ENCODE data around the gene GAK.
"Not testable (repeated sequence)": the region's sequence is repeated elsewhere in the genome, so short reads cannot be mapped to it uniquely, and the experiment has no call there.

Gene GAK

GRCh38 chr4:806979-807378 is 125.1 kb downstream of the GAK start:
- DNase-seq = not testable (repeated sequence)

GRCh38 chr4:804804-805203 is 127.3 kb downstream of the GAK start:
- no peak for DNase-seq

DNA sequence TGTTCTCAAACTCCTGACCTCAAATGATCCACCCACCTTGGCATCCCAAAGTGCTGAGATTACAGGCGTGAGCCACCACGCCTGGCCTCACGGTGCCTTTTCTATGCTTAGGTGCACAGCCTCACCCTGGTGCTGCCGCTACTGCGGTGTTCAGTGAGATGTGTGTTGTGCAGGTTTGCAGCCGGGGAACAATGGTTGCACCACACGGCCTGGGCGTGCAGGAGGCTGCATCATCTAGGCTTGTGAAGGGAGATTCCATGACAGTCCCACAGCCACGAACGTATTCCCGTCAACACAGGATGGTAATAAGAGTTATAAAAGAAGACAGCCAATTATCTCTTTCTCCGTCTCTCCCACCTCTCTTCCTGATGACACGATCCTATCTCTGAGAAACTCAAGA is 128.2 kb downstream of the GAK start:
- DNase-seq = no peak

- DNase-seq = no peak
Observed at GRCh38 chr4:801436-802124, 130.5 kb downstream of the GAK start.
